ENCODE data around the gene TAP1.

TAP1 gene

DNA sequence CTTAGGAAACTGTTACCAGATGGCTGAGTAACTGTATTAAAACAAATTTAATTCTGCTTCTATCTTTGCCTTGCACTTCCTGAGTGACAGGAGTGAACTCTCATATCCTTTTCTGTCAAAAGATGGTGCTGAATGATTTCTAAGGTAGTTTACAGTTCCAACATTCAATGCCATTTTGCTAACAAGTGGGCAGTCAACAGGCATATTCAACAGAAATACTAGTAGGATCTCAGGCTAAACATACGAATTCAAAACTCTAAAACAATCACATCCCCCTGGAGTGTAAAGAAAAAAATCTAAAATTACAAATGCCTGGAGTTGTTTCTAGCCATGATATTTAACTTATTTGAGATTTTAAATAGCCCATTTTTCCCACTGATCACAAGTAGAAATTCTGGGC lies 7.2 kb upstream of the TAP1 start:
- no peak for DNase-seq (ENCODE audit: low read depth)

DNA sequence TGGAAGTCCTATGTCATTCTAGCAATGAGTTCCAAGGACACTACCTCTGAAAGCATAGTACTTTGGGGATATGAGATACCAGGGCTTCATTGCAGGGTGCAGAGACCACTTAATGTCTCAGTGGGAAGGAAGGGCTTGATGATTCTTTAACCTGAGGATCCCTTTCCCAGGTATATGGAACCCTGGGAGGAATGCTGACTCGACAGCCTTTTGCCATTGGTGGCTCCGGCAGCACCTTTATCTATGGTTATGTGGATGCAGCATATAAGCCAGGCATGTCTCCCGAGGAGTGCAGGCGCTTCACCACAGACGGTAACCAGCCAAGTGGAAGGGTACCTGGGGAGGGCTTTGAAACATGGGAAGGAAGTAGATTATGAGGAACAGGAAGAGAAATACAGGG lies 4.7 kb upstream of the TAP1 start:
- no peak for DNase-seq (ENCODE audit: low read depth)

DNA sequence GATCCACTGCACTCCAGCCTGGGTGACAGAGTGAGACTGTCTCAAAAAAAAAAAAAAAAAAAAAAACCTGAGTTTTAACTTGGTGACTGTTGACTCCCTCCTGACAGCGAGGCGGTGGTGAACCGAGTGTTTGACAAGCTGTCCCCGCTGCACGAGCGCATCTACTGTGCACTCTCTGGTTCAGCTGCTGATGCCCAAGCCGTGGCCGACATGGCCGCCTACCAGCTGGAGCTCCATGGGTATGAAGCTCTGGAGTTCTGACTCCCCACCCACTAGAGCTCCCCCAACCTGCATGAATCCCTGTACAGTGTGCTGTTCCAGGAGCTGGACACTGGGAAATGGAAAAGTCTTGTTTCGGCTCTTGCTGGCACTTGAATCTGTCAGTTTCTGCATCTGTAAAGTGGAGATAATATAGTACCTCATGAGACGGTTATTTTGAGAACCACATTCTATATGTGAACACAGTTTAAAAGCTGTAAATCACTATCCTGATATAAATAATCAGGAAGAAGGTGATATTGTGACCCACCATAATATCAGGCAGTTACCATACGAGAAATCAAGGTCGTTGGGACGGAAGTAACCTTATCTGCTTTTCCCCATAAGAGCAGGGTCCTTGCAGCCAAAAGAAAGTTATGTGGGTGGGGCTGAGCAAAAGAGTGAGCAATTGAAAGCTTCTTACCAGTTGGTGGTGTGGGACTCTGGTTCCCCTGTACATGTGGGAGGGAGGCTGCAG lies 3.8 kb upstream of the TAP1 start:
- DNase-seq (ENCODE audit: low read depth), result no peak

DNA sequence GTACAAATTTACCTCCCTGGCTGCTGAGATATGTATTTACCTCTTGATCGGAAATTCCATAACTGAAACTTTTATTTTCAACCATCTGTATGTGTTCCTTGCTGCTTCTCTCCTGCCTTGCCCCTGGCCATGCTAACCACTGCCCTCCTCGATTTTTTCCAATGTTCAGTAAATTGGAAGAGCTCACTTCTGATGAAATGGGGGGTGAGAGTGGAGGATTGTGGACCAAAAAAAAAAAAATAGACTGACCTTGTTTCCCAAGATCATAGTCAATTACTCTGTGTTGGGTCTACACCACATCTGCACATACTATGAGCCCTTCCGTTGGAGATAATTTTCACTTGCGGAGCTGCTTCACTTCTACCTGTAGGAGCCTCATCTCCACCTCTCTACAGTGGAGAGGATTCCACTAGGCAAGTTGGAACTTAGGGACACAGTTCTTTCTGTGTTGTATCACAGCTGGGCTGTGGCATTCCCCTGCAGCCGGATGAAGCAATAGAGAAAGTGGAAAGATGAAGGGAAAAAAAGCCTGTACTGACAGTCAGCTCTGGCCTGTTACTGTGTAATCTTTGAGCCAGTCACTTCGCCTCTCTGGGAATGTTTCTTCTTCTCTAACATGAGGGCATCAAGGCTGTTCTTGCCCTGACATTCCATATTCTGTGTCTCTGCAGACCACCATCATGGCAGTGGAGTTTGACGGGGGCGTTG lies 2.1 kb upstream of the TAP1 start:
- no peak for DNase-seq (ENCODE audit: low read depth)

DNA sequence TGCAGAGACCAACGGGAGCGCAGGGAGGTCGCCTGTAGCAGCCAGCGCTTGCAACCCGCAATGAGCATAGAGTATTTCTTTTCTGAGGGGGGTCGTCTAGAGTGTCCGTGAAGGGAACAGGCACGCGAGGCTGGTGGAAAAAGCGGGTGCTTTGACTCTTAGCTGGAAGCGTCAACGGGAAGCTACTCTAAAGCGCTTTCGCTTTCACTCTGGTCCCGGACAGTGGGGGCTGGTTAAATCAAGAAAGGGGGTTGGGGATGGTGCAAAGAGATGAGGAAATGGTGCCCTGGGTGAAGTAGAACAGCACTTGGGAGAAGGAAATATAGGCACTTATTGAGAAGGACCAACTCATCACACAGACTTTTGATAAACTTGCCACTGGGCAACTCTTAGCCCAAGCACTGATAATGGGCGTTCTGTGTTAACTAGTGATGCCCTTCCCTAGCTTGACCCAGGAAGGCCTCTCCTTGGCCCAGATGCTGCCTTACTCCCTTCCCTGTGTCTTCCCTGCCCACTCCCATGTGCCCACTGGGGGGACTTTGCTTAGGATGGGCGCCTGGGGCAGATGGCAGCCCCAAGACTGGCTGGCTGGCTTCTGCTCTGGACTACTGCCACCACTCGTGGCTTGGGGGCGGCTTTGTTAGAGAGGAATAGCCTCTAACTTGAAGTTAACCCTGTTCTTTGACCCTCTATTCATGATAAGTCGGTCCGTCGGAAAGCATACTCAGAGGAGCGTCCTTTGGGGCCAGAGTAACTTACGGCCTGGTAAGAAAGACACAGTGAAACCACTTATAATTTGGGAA lies 1.1 kb upstream of the TAP1 start:
- no peak for DNase-seq (ENCODE audit: low read depth)

DNA sequence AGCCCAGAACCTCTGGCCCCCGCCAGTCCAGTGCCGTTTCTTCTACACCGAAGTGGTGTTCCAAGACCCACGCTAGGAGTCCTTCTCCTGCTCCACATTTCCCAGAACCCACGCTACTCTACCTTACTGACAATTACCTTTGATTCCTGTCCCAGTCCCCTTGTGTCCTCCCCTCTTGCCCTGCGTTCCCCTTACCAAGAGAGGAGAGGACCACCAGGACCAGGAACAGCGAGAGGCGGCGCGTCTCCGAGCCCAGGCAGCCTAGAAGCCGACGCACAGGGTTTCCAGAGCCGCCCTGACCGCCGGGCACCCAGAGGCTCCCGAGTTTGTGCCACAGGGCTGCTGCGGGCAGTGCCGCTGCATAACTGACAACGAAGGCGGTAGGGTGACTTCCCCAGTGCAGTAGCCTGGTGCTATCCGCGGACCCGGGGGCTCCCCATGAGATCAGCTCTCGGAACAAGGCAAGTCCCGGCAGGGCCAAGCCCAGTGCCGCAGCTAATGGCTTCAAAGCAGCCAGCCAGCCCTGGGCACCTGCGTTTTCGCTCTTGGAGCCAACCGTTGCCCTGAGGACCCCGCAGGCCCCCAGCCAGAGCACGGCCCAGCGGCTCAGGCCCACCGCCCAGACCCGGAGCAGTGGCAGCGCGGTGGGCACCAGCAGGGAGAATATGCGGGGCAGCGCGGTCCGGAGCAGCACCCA lies 512 bp downstream of the TAP1 start:
- DNase-seq (ENCODE audit: low read depth), result no peak

DNA sequence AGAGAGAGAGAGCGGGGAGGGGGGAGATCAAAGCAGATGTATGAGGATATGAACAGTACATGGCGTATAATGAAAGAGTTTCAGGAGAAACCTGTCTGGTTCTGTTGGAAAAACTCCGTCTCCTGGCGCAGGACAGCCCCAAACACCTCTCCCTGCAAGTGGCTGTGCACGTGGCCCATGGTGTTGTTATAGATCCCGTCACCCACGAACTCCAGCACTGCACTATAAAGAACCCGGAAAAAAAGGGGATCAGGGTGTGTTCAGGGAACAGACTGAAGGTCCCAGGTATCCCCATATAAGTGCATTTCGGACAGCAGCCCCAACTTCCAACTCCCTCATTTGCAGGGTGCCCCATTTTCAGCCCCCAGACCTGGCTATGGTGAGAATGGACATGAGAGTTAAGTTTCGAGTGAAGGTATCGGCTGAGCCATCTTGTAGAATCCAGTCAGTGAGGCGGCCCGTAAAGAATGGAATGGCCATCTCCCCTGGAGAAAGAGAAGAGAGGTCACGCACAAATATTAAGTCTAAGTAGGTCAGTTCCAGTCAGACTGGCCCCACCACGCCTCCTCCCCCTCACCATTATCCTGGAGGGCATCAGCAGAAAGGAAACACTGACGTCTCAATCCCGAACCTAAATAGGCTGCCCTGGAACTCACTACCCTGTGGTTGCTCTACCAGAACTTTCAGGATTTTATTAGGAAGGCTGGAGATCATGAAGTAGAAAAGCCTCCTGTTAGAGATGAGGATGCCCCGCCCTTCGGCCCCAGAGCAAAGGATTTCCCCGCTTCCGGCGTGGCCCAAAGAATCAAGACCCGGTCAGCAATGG lies 1.3 kb downstream of the TAP1 start:
- no peak for DNase-seq (ENCODE audit: low read depth)

DNA sequence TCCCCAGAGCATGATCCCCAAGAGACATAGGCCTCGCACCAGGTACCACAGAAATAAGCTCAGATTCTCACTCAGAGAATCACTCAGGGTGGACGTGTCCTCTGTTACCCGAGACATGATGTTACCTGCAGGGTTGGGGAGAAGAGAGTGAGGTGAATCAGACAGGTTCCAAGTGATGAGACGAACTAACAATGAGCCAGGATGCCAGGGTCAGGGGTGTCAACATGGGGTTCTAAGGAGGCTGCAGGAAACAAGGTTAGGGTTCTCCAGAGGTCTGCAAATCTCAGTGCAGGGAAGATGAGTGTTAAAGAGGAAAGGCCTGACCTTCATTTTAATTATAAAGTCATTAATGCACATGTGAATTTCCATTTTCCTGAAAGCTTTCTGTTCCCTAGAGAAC lies 2.5 kb downstream of the TAP1 start:
- DNase-seq (ENCODE audit: low read depth), result no peak

DNA sequence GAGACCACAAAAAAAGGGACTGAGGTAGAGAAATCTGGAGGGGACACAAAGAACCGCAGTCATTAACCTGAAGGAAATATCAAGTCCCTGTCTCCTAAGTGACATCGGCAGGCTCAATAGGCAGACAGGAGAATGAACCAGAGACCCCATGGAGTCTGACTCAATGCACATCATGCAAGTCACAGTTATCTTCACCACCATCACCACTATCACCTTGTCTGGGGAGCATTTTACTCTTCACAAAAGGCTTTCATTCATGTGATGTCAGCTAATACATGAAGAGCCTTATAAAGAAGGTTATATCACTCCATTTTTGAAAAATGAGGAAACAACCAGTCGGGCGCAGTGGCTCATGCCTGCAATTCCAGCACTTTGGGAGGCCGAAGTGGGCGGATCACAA lies 4.4 kb downstream of the TAP1 start:
- DNase-seq (ENCODE audit: low read depth), result no peak

DNA sequence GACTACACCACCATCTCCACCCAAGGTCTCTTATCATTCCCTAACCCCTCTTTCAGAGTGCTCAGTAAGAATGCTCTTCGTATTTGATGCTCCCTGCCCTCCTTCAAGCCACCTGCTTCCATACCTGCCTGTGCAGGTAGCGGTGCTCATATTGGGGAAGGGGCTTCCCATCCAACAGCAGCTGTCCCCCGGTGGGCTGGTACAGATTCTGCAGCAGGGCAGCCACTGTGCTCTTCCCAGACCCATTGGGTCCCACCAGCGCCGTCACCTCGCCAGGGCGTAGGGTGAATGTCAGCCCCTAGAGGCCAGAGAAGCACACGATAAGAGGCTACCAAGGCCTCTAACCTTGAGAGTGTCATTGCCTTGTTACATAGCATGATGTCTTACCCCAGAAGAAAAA lies 5.7 kb downstream of the TAP1 start:
- no peak for DNase-seq (ENCODE audit: low read depth)

DNA sequence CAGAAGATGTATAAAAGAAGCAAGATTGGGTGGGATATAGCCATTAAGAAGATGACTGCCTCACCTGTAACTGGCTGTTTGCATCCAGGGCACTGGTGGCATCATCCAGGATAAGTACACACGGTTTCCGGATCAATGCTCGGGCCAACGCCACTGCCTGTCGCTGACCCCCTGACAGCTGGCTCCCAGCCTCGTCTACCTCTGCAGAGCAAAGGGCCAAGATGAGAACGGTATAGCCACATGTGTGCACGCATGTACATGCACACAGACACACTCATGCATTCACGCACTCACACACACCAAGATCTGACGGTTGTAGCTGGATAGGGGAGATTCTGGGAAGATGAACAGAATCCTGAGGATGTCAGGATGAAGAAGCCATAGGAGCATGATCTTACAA lies 6.5 kb downstream of the TAP1 start:
- no peak for DNase-seq (ENCODE audit: low read depth)

DNA sequence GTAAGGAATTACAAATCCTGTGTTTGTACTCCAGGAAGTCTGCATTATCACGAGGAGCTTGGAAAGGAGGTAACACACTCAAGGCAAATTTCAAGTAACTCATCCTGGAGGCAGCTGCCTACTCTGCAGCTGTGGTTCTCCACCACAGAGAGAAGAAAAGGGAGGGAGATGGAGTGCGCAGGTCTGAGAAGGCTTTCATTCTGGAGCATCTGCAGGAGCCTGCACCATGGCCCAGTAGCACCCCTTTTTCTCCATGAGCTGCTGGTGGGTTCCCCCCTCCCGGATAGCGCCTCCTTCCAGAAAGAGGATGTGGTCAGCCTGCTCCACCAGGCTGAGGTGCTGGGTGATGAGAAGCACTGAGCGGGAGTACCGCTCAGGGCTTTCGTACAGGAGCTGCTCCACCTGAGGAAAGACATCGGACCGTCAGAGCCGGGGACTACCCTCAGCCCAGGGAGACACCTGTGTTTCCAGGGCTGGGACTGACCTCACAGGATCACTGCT lies 8.1 kb downstream of the TAP1 start:
- no peak for DNase-seq (ENCODE audit: low read depth)

DNA sequence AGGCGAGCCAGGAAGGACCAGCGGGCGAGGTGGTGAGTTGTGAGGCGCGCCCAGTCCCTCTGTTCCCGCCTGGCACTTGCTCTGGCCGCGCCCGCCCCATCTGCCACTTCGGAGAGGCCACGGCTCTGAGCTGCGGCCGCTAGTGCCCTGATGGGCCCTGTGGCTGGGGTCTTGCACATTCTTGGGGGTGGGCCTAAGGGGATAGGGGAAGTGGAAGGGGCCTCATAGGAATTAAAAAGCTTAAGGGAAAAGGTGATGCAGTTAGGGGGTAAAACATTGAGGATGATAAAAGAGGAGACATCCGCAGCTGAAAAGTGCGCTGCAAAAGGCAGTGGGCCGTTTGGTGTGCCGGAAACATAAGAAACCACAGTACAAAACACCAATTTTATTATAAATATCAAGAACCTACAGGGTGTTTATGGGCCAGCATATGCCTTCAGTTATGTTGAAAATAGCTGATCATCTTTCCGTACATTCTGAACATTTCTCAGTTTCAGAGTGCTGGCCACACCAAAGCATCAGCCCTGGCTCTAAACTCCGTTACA lies 8.6 kb downstream of the TAP1 start:
- no peak for DNase-seq (ENCODE audit: low read depth)

DNA sequence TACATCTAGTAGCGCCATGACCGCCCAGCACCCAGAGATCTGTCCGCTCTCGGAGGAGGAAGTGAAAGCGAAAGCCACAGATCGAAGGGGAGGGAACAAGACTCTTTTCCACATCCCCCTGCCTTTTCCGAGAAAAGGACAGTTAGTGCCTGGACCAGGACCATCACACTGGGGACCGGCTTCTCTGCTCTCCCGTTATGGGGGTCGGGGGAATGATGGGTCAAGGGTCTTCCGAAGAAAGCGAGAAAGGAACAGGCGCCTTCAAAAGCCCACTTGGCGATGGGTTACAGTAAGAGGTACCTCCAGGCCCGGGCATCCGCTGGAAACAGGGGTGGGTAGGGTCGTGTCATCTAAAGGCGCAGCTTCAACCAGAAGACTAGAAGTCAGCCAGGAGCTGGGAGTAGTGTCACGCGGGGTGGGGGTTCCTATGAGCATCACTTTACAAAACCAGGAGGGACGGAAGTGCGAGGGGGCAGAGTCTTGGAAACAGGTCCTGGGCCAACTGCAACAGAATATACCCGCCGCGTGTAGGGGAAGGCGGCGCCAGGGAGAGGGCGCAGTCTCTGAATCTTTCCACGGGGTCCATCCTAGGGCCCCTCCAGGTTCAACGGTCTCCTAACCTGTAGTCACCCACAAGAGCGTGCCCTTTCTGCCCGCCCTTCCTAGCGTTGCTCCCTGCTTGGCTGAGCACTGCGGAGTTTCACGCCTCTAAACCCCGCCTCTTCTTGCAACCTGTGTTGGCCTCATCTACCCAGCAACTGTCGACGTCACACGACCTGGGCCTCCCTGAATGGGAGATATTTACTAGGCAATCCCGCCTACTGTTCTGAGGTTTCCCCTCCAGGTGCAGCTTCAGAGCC lies 9.3 kb downstream of the TAP1 start, which contains the start of gene PSMB8:
Gene PSMB8, minus strand, starts transcription at position 69 of the 860 bp plus-strand sequence. Its CDS starts 51 bp downstream, at position 18.
- DNase-seq (ENCODE audit: low read depth), result peak; percentile 96

DNA sequence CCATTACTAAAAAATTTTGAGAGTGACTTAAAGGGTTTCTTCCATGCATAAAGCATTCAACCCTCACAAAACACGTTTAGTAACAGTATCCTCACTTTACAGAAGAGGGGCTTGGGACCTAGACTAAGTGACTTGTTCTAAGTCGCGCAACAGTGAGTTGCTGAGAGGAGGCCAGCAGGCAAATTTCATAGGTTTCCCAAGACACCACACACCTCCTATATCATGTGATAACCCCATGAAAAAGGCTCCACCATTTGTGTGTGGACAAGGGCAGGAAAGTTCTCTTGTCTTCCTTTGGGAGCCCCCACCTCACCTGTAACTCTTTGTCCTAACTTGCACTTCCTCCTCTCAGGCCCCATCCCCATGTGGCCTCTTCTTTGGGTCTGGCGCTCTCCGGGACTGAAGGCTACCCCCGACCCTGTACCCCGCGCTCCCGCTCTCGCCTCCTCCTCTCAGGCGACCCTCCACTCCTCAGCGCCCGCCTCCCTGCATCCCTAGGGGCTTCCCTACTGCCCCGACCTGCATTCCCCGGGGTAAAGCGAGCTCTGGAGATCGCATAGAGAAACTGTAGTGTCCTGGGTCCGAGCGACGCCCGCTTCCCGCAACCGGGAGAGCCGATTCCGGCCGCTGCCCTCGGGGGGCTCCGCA lies 10.0 kb downstream of the TAP1 start:
- no peak for DNase-seq (ENCODE audit: low read depth)

DNA sequence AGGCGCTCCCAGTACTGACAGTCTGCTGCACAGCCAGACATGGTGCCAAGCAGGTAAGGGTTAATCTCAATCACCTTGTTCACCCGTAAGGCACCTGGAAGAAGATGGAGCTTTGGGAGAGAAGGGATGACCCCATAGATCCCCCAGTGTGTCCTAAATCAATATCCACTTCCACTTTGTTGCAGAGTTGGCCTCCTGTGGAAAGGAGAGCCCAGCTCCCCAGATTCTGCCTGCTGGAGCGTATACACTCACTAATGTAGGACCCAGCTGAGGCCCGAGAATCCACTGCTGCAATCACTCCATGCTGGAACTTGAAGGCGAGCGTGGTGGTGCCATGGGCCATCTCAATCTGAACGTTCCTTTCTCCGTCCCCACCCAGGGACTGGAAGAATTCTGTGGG lies 10.8 kb downstream of the TAP1 start:
- no peak for DNase-seq (ENCODE audit: low read depth)

DNA sequence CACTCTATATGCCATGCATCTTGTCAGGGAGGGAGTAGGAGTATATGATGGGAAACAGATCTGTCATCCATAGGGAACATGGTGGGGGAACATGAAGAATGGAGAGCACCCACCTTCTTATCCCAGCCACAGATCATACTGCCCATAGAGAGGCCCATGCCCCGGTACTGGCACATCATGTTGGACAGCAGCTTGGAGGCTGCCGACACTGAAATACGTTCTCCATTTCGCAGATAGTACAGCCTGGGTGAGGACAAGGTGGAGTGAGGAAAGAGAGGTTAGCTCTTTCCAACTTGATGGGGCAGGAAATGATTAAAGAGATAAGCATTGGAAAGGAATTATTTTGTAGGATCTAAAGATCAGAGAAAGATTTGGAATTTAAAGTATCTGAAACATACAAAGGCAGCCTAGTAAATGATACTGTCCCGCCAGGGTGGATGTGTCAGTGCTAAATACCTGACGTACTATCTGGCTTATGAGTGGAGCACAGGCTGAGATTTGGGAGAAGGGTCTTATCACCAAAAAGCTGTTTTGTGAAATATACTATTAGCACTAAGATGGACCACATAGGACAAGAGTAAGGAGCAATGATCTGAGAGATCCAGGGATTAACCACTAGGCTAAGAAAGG lies 11.4 kb downstream of the TAP1 start:
- DNase-seq (ENCODE audit: low read depth), result no peak

DNA sequence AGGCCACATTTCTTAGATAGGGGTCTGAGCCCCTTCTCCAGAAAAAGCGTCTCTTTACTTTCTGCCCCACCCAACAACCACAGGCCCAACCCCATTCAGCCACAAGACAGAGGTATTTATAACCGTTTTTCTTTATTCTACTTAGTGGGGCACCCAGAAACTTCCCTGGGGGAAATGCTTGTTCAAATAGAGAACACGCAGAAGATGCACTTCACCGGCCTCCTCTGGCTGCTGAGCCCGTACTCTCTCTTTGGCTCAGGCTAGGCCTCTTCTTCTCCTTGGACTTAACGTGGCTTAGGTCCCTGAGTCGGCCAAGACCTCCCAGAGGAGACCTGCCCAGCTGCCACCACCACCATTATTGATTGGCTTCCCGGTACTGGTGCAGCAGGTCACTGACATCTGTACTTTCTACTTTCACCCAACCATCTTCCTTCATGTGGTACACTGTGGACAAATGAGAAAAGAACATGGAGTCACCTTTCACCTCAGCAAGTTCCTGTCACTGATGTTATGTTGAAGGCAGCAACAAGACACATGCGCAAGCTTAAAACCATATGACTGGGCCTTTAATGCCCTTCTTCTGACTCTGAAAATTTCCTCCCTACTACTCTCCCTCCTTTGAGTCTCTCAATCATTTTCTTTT lies 12.8 kb downstream of the TAP1 start:
- no peak for DNase-seq (ENCODE audit: low read depth)

Measured in stimulated activated CD8-positive, alpha-beta memory T cell treated with anti-CD3 and anti-CD28 coated beads, Interleukin-4, amount 100 ng/mL, for 24 hours (primary cell).